ENCODE measurements around the gene LAT.

DNA sequence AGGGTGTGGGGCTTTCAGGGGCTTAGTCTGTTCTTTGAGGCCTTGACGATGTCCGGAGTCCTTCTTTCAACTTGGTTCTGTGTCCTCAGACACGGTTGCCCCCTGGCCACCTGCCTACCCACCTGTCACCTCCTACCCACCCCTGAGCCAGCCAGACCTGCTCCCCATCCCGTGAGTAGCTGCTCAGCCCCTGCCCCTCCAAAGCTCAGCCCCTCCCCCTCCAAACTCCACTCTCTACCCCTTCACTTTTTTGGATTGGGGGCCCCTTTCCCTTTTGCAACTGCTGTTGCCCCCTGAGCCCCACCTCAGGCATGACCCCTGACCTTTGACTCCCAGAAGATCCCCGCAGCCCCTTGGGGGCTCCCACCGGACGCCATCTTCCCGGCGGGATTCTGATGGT is 1.2 kb downstream of the LAT start:
- TF ChIP-seq, protein P1, sequence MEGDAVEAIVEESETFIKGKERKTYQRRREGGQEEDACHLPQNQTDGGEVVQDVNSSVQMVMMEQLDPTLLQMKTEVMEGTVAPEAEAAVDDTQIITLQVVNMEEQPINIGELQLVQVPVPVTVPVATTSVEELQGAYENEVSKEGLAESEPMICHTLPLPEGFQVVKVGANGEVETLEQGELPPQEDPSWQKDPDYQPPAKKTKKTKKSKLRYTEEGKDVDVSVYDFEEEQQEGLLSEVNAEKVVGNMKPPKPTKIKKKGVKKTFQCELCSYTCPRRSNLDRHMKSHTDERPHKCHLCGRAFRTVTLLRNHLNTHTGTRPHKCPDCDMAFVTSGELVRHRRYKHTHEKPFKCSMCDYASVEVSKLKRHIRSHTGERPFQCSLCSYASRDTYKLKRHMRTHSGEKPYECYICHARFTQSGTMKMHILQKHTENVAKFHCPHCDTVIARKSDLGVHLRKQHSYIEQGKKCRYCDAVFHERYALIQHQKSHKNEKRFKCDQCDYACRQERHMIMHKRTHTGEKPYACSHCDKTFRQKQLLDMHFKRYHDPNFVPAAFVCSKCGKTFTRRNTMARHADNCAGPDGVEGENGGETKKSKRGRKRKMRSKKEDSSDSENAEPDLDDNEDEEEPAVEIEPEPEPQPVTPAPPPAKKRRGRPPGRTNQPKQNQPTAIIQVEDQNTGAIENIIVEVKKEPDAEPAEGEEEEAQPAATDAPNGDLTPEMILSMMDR (conservative IDR thresholded peaks at IDR 0.05; ENCODE audit: low read depth, low read length), result no peak
- TF ChIP-seq MAZ (IDR thresholded peaks at IDR 0.05; ENCODE audit: borderline replicate concordance, low read depth, low read length), result no peak
- TF ChIP-seq POLR2A (IDR thresholded peaks at IDR 0.05; ENCODE audit: low read depth, low read length), result no peak
- TF ChIP-seq RFX5 (IDR thresholded peaks at IDR 0.05; ENCODE audit: low read depth, low read length), result no peak
- no peak for TF ChIP-seq RCOR1 (IDR thresholded peaks at IDR 0.05; ENCODE audit: insufficient replicate concordance, low read length)
- TF ChIP-seq BHLHE40 (IDR thresholded peaks at IDR 0.05; ENCODE audit: low read depth, low read length), result no peak
- TF ChIP-seq, protein P2, sequence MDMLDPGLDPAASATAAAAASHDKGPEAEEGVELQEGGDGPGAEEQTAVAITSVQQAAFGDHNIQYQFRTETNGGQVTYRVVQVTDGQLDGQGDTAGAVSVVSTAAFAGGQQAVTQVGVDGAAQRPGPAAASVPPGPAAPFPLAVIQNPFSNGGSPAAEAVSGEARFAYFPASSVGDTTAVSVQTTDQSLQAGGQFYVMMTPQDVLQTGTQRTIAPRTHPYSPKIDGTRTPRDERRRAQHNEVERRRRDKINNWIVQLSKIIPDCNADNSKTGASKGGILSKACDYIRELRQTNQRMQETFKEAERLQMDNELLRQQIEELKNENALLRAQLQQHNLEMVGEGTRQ (IDR thresholded peaks at IDR 0.05; ENCODE audit: low read depth, low read length), result no peak
- no peak for TF ChIP-seq MAFK (IDR thresholded peaks at IDR 0.05; ENCODE audit: low read depth, low read length)
- TF ChIP-seq, protein P3, sequence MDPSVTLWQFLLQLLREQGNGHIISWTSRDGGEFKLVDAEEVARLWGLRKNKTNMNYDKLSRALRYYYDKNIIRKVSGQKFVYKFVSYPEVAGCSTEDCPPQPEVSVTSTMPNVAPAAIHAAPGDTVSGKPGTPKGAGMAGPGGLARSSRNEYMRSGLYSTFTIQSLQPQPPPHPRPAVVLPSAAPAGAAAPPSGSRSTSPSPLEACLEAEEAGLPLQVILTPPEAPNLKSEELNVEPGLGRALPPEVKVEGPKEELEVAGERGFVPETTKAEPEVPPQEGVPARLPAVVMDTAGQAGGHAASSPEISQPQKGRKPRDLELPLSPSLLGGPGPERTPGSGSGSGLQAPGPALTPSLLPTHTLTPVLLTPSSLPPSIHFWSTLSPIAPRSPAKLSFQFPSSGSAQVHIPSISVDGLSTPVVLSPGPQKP (IDR thresholded peaks at IDR 0.05; ENCODE audit: borderline replicate concordance, low read depth, low read length), result no peak
- TF ChIP-seq RAD21 (IDR thresholded peaks at IDR 0.05; ENCODE audit: low read length), result no peak
- no peak for TF ChIP-seq CEBPB (IDR thresholded peaks at IDR 0.05; ENCODE audit: low read depth, low read length)
